Activated T-cell treated with anti-CD3 and anti-CD28 coated beads, Interleukin-2, amount 50 U/mL, for 72 hours (primary cell): ENCODE data around the gene RHBDF1. TPM values are rescaled to one million over a fixed set of nuclear protein-coding genes. Genes with fewer than 3 reads are reported as not detected.

Experiments used
- ATAC-seq, 2 donors: fragments of 150-1000 bp; cut with Tn5 transposase; replicated peaks in 1 of 2; 2 replicates each; pipeline ENCODE4 v1.10.0; 2021; ENCODE audit warnings: moderate library complexity in 2 of 2, mild to moderate bottlenecking in 1 of 2
- DNase-seq, 2 donors: peaks; one replicate each; pipeline ENCODE4 v3.0.0; 2021 to 2022; ENCODE audit warnings: mixed read lengths in 1 of 2
- H3K27ac Mint-ChIP-seq: one replicate; pipeline ENCODE4 v1.8.0; 2022; ENCODE audit warnings: mild to moderate bottlenecking, moderate library complexity, mixed read lengths
- H3K27me3 Mint-ChIP-seq: one replicate; pipeline ENCODE4 v1.8.0; 2022; ENCODE audit warnings: low read depth, mixed read lengths
- H3K36me3 Mint-ChIP-seq, 2 donors: one replicate each; pipeline ENCODE4 v1.8.0; 2022; ENCODE audit warnings: mixed read lengths in 2 of 2, mild to moderate bottlenecking in 1 of 2; ENCODE audit not compliant: insufficient read depth in 2 of 2
- H3K4me1 Mint-ChIP-seq: one replicate; pipeline ENCODE4 v1.8.0; 2022; ENCODE audit warnings: low read depth, mixed read lengths
- H3K4me3 Mint-ChIP-seq, 2 donors: one replicate each; pipeline ENCODE4 v1.8.0; 2022; ENCODE audit warnings: mild to moderate bottlenecking in 2 of 2, mixed read lengths in 2 of 2, moderate library complexity in 2 of 2
- H3K9me3 Mint-ChIP-seq, 2 donors: one replicate each; pipeline ENCODE4 v1.8.0; 2022; ENCODE audit warnings: mixed read lengths in 2 of 2
- total RNA-seq, 2 donors: library from RNA; stranded (reverse); gene quantifications; one replicate each; pipeline ENCODE4 v1.2.3, GENCODE V29; 2022

The RHBDF1 gene, protein sequence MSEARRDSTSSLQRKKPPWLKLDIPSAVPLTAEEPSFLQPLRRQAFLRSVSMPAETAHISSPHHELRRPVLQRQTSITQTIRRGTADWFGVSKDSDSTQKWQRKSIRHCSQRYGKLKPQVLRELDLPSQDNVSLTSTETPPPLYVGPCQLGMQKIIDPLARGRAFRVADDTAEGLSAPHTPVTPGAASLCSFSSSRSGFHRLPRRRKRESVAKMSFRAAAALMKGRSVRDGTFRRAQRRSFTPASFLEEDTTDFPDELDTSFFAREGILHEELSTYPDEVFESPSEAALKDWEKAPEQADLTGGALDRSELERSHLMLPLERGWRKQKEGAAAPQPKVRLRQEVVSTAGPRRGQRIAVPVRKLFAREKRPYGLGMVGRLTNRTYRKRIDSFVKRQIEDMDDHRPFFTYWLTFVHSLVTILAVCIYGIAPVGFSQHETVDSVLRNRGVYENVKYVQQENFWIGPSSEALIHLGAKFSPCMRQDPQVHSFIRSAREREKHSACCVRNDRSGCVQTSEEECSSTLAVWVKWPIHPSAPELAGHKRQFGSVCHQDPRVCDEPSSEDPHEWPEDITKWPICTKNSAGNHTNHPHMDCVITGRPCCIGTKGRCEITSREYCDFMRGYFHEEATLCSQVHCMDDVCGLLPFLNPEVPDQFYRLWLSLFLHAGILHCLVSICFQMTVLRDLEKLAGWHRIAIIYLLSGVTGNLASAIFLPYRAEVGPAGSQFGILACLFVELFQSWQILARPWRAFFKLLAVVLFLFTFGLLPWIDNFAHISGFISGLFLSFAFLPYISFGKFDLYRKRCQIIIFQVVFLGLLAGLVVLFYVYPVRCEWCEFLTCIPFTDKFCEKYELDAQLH
- total RNA-seq = under 1 TPM; 0.31 to 0.53 TPM

DNA sequence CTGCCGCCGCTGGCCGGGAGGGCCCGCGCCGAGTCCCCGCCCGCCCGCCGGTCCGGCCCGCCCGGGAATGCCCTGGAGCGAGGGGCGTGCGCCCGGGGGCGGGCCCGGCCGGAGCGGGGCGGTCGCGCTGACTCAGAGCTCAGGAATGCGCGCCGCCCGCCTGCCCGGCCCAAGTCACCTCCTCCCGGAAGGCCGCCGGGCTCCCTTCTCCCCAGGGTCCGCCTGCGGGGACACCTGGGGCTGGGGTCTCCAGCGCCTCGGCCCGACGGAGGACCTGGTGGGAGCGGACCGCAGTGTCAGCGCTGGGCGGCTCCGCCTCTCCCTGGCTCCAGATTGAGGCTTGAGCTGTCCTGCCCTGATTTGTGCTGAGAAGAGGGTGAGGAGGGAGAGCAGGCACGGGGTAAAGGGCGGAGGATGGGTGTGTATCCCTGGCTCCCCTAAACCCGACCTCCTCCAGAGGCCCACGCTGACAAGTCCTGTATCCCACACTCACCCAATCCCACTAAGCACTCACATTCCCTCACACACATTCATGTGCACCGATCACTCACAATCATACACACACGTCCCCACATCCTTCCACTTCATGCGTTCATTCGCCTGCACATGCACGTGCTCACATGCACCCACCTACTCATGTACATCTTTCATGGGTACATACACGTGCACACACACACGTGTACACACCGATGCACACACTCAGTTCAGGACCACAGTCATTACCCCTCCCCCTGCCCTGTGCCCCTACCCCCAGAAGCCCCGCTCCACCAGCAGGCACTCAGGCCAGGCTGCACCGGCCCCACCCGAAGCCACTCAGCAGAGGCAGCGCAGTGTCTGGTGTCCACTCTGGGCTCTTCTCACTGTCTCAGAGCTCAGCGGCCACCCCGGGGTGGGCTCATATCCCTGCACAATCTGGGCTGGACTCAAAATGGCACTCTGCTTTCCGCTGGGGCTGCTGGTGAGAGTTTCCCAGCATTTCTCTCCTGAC is at the start of gene RHBDF1:
RHBDF1 (minus strand) TSS at position 71 of the 988 bp plus-strand sequence. CDS start 7,616 bp downstream, outside the sequence.
- Mint-ChIP-seq H3K4me1 (peaks cover 22% of the 10 kb centered on the region), H3K4me3 (peak within 1 kb of the TSS; percentile 60 to 88), H3K27ac (no peak within 1 kb of the TSS), H3K27me3 (peaks cover 38% of the 10 kb centered on the region), H3K36me3 (peaks cover 2 to 3% of the 10 kb centered on the region in 2 donors), H3K9me3 (no peaks in the 10 kb centered on the region)
- ATAC-seq = peak; percentile 60 to 67
- DNase-seq = peak; percentile 29 to 41

DNA sequence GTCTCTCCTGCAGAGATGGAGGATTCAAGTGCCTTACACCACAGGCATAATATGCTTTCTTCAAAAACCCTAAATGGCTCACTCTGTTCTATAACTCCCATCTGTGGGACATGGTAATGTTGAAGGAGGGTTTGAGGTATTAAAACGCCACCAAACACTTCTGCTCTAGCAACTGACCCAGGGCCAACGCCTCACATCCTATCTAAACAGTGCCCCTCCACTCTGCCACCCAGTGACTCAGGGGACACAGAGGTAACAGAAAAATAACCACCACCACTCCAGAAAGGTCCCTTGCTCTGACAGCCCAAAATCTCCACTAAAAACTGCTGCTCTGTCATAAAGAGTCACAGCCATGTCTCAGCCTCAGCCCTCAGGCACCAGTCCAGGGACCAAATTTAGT is 48.3 kb upstream of the RHBDF1 start:
- DNase-seq (no peak), ATAC-seq (no peak)
- peaks cover 1 to 7% of the 10 kb centered on the region in 2 donors for H3K36me3 Mint-ChIP-seq
- no peaks in the 10 kb centered on the region for H3K4me1 Mint-ChIP-seq
- no peaks in the 10 kb centered on the region for H3K27me3 Mint-ChIP-seq
- H3K9me3 Mint-ChIP-seq = no peaks in the 10 kb centered on the region
- no peak overlapping the region for H3K4me3 Mint-ChIP-seq
- H3K27ac Mint-ChIP-seq = no peak overlapping the region

DNA sequence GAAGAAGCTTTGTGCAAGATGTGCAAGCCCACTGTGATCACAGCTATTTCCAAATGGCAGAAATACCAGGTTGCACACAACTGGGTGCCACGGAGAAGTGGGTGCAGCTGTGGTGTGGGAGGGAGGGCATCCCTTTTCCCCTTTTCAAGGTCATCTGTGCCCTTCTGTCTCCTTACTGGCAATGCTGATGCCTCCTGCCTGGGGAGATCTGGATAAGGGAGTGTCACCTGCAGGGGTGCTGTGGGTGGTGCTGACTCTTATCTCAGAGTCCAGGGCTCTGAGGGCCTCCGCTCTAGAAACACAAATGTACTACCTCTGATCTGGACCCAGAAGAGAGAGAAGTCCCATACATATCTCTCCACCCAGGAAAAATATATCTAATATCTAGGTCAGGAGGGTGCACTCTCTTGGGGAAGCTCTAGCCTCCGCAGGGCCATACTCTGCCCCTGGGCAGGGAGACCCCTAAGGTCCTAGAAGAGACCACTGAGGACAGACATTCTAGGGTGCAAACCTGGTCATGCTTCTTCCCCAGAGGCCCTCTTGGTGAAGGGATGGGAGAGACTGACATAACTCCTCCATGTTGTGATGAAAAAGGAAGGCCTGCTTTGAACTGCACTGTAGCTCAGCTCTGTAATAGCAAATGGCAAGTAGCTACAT is 47.5 kb upstream of the RHBDF1 start:
- no peak overlapping the region for H3K27ac Mint-ChIP-seq
- H3K9me3 Mint-ChIP-seq = no peaks in the 10 kb centered on the region
- DNase-seq (no peak), ATAC-seq (no peak)
- peaks cover 1 to 6% of the 10 kb centered on the region in 2 donors for H3K36me3 Mint-ChIP-seq
- no peak overlapping the region for H3K4me3 Mint-ChIP-seq
- H3K27me3 Mint-ChIP-seq = no peaks in the 10 kb centered on the region
- no peaks in the 10 kb centered on the region for H3K4me1 Mint-ChIP-seq

DNA sequence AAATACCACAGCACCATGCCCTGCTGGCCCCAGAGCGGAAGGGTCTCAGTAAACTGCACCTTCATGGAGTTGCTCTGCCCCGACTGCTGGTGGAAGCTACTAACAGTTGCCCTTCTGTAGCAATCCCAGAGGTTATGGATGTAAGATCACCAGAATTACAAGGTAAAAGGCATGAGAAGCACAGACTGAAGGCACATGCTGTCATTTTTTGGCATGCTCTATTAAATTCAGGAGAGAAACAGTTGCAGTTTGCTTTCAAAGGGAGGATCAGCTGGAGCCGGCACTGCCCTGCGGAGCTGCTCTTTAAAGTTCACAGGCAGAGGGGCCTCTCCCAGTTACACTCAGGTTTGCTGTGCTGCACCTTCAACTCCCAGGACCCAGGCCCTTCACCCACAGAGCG is 46.9 kb upstream of the RHBDF1 start:
- Mint-ChIP-seq H3K27ac (no peak overlapping the region), H3K4me3 (no peak overlapping the region), H3K27me3 (no peaks in the 10 kb centered on the region), H3K4me1 (no peaks in the 10 kb centered on the region), H3K9me3 (no peaks in the 10 kb centered on the region), H3K36me3 (peaks cover 1 to 6% of the 10 kb centered on the region in 2 donors)
- ATAC-seq (no peak), DNase-seq (no peak)

DNA sequence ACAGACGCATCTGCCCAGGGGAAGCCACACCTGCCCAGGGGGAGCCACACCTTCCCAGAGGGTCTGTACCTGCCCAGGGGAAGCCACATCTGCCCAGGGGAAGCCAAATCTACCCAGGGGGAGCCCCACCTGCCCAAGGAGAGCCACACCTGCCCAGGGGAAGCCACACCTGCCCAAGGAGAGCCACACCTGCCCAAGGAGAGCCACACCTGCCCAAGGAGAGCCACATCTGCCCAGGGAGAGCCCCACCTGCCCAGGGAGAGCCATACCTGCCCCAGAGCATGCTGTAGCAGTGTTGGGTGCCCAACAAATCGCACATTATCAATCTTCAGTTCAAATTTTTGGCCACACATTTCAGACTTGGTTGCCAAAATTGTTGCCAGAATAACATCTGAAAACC is 46.4 kb upstream of the RHBDF1 start:
- H3K4me1 Mint-ChIP-seq = peaks cover 3% of the 10 kb centered on the region
- H3K27me3 Mint-ChIP-seq = no peaks in the 10 kb centered on the region
- no peaks in the 10 kb centered on the region for H3K9me3 Mint-ChIP-seq
- no peak overlapping the region for H3K27ac Mint-ChIP-seq
- ATAC-seq = no peak
- peaks cover 1 to 7% of the 10 kb centered on the region in 2 donors for H3K36me3 Mint-ChIP-seq
- no peak overlapping the region for H3K4me3 Mint-ChIP-seq
- DNase-seq = no peak

DNA sequence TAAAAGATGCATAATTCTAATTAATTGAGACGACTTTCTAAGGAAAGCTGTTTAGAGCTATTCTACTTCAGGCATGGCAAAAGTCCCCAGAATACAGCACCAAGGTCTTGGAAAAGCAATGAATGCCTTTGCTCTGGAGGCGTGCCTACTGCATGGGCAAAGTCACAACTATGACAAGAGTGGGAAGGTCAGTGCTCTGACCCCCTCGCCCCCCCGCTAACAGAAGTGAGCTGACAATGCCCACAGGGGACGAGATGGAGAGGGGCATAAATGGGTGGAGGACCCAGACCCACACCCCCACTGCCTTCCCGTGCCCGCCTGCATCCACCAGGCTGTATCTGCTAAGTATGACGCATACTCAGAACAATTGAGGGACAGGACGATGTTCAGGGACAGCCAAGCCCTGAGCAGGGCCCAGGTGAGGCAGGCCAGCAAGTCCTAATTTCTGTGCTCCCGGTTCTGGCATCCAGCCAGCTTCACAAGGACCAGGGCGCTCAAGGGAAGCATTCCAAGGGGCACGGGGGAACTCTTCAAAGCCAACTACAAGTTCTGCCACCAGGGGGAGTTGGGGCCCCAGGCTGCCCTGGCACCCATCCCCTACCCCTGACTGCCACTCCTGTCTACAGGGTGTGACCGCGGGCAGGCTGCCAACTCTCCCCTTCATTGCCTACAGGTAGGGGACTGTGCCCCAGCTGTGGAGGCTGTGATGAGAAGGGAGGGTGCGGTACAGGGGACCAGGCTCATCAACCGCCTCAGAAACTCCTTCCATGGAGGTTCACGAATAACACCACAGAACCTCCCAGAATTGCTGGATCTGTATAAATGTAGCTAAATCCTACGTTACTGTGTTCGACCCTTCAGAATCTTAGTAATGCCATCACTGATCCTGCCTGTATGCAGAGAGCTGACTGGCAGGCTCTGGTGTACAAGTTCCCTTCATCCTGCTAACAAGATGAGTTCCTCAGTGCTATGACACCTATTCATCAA is 45.2 kb upstream of the RHBDF1 start:
- DNase-seq (peak; percentile 71 to 74), ATAC-seq (peak; percentile 74 to 86)
- no peak overlapping the region for H3K27ac Mint-ChIP-seq

DNA sequence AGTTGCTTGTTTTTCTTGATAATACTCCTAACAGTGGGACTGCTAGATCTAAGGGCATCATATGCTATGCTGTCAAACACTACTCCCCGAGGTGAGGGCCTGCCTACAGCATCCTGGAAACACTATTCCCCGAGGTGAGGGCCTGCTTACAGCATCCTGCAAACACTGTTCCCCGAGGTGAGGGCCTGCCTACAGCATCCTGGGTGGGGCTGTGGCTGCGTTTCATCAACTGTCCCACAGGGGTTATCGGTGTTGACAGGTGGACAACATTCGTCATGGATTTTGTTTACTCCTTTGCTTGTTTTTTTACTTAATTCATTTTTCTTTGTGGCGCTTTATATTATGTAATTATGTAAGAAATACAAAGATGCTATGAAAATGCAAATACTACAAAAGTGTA is 43.6 kb upstream of the RHBDF1 start:
- DNase-seq (no peak), ATAC-seq (no peak)
- Mint-ChIP-seq H3K4me3 (no peak overlapping the region), H3K27me3 (no peaks in the 10 kb centered on the region), H3K27ac (no peak overlapping the region), H3K36me3 (peaks cover 1 to 7% of the 10 kb centered on the region in 2 donors), H3K9me3 (no peaks in the 10 kb centered on the region), H3K4me1 (peaks cover 8% of the 10 kb centered on the region)

More for the DNA sequence above, 45.2 kb upstream of the RHBDF1 start:
- no peaks in the 10 kb centered on the region for H3K9me3 Mint-ChIP-seq
- peaks cover 8% of the 10 kb centered on the region for H3K4me1 Mint-ChIP-seq
- H3K27me3 Mint-ChIP-seq = no peaks in the 10 kb centered on the region
- H3K4me3 Mint-ChIP-seq = no peak overlapping the region
- peaks cover 1 to 7% of the 10 kb centered on the region in 2 donors for H3K36me3 Mint-ChIP-seq

DNA sequence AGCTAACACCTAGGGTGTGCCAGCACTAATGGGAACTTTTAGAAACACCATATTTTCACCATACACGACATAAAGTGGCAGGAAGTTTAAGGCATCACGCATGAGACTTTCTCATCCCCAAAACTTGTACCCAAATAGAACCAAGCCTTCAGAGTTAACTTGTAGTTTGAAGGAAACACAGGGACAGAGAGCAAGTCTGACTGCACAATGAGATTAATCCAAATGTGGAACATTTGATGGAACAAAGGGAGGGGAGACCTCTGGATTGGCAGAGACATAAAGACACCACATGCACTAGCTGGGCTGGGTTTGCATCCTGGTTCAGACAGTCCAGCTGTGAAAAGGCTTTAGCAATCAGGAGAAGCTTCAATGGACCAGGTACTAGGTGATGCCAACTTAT is 41.9 kb upstream of the RHBDF1 start:
- Mint-ChIP-seq H3K36me3 (peaks cover 1 to 7% of the 10 kb centered on the region in 2 donors), H3K27ac (no peak overlapping the region), H3K27me3 (no peaks in the 10 kb centered on the region), H3K9me3 (no peaks in the 10 kb centered on the region), H3K4me1 (peaks cover 8% of the 10 kb centered on the region), H3K4me3 (no peak overlapping the region)
- DNase-seq (no peak), ATAC-seq (no peak)

DNA sequence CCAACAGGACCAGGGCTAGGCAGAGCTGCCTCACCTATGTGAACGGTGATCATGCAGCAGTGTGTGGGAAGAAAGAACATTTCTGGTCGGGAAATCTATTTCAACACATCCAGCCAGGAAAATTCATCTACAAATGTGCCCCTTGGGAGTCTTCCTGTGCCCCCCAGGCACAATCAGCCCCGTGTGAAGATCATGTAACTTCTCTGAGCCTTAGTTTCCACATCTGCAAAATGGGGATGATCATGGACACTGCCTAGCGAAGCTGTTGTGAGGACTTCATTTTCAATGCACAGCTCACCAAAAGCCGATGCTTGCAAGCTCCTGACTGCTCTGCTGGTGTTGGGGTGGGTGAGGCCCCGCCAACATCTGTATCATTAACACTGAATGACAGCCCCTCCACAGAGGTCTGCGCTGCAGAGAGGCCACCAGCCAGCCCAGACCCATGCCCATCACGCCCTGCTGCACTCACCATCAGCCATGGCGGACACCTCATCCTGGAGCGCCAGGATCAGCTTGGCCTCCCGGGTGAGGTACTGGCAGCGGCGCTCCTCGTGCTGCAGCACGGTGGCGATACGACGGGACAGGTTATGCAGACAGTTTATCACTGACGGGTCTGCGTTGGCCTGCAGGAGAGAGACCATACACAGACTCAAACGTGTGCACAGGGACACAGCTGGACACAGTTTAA is 39.9 kb upstream of the RHBDF1 start:
- no peak for ATAC-seq
- H3K9me3 Mint-ChIP-seq = no peaks in the 10 kb centered on the region
- H3K27ac Mint-ChIP-seq = no peak overlapping the region

DNA sequence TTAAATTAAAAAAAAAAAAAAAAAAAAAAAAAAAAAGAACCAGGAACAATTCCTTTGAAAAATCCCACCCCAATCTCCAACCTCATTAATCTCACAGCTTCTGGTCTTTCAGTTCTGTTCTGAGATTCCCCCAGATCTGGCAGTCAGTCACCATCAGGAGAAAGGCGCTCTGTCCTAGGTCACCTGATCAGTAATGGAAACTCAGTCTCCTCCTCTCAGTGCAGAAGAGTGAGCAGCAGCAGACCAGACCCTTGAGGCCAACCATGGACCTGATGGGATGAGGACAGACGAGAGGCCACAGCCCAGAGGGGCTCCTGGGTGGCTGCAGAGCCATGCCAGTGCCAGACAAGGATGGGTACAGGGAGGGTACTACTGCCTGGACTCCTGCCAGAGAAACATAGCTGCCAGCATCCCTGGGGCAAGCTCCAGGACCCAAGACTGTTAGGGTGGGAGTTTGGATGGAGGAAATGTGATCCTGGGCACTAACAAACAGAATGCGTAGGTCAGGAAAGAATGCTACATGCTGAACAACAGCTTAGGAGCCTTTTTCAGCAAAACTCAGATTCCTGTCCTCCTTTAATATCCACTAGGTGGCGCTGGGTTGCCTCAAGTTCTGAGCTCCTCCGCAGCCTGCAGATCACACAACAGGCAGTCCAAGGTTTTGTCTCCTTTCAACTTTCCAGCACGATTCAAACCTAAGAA is 34.3 kb upstream of the RHBDF1 start:
- ATAC-seq (peak; percentile 64 to 69), DNase-seq (peak; percentile 58 to 64)
- no peaks in the 10 kb centered on the region for H3K4me1 Mint-ChIP-seq
- no peaks in the 10 kb centered on the region for H3K27me3 Mint-ChIP-seq
- H3K36me3 Mint-ChIP-seq = peaks cover 0 to 3% of the 10 kb centered on the region in 2 donors
- no peak overlapping the region for H3K4me3 Mint-ChIP-seq
- H3K9me3 Mint-ChIP-seq = no peaks in the 10 kb centered on the region
- no peak overlapping the region for H3K27ac Mint-ChIP-seq

More for the DNA sequence above, 39.9 kb upstream of the RHBDF1 start:
- no peak for DNase-seq
- Mint-ChIP-seq H3K27me3 (no peaks in the 10 kb centered on the region), H3K4me3 (no peak overlapping the region), H3K4me1 (peaks cover 8% of the 10 kb centered on the region), H3K36me3 (peaks cover 1 to 7% of the 10 kb centered on the region in 2 donors)
